Right lung (tissue), 5 donors: ENCODE measurements around the gene TSSK3. TPM values are rescaled to one million over a fixed set of nuclear protein-coding genes. Genes with fewer than 3 reads are reported as not detected.

Experiments used
- DNase-seq, 2 donors: peaks; one replicate each; pipeline ENCODE4 v3.0.0-alpha.2; 2013
- polyA plus RNA-seq, 5 donors: library from polyadenylated mRNA; unstranded; fragments of 120-200 nt; gene quantifications; one replicate each; pipeline versions ENCODE4 v1.2.1 to v1.2.3, GENCODE V29; 2013; ENCODE audit warnings: inconsistent platforms in 1 of 5, low replicate concordance in 1 of 5; ENCODE audit not compliant: insufficient read length in 5 of 5, insufficient read depth in 1 of 5

The TSSK3 gene
- polyA plus RNA-seq, 5 donors, result 3.7 to 6.4 (median 4.8) TPM

GRCh38 chr1:32361308-32361673 is 1.0 kb upstream of the TSSK3 start:
- no peak for DNase-seq

GRCh38 chr1:32361674-32362473 is 465 bp upstream of the TSSK3 start:
- peak in 1 of 2 donors; percentile 72 for DNase-seq

GRCh38 chr1:32363713-32364112 is 1.4 kb downstream of the TSSK3 start:
- no peak for DNase-seq

GRCh38 chr1:32364836-32365235 is 2.5 kb downstream of the TSSK3 start:
- DNase-seq, result no peak

GRCh38 chr1:32365445-32365844 is 3.1 kb downstream of the TSSK3 start:
- no peak for DNase-seq

GRCh38 chr1:32367912-32368635 is 5.7 kb downstream of the TSSK3 start:
- DNase-seq, result no peak

- no peak for DNase-seq
Observed at GRCh38 chr1:32372149-32372756, 9.9 kb downstream of the TSSK3 start.

GRCh38 chr1:32373996-32374592 is 11.8 kb downstream of the TSSK3 start:
- DNase-seq, result no peak

GRCh38 chr1:32376199-32376598 is 13.9 kb downstream of the TSSK3 start:
- DNase-seq, result no peak

GRCh38 chr1:32377541-32378220 is 15.3 kb downstream of the TSSK3 start:
- DNase-seq, result no peak

GRCh38 chr1:32380057-32380456 is 17.7 kb downstream of the TSSK3 start:
- DNase-seq, result no peak

- no peak for DNase-seq
Observed at GRCh38 chr1:32386676-32387392, 24.5 kb downstream of the TSSK3 start.

- no peak for DNase-seq
Observed at GRCh38 chr1:32388641-32389040, 26.3 kb downstream of the TSSK3 start.

- DNase-seq, result no peak
Observed at GRCh38 chr1:32390904-32391870, 28.8 kb downstream of the TSSK3 start.

- DNase-seq, result no peak
Observed at GRCh38 chr1:32392325-32392724, 30.0 kb downstream of the TSSK3 start.

GRCh38 chr1:32393136-32393535 is 30.8 kb downstream of the TSSK3 start:
- DNase-seq, result no peak

- DNase-seq, result no peak
Observed at GRCh38 chr1:32393832-32394140, 31.4 kb downstream of the TSSK3 start.

GRCh38 chr1:32394141-32394889 is 32.0 kb downstream of the TSSK3 start, which contains the start of gene BSDC1:
Gene BSDC1 (minus strand): TSS chr1:32394441. CDS start chr1:32394414, 27 bp downstream.
- DNase-seq, result peak; percentile 98 to 99

GRCh38 chr1:32394890-32395432 is 32.6 kb downstream of the TSSK3 start:
- no peak for DNase-seq
